PFSK-1 (cell line): ENCODE data around the gene RUNX2.

ENCODE experiments used
- FOXP2 ChIP-seq: optimal IDR thresholded peaks from 2 replicates; pipeline ENCODE3; 2011; ENCODE audit warnings: borderline replicate concordance, control low read depth, inconsistent platforms; ENCODE audit not compliant: insufficient read depth; ENCODE audit errors: extremely low read length, extremely low read depth
- POLR2AphosphoS5 ChIP-seq: IDR thresholded peaks from 2 replicates; pipeline ENCODE4 v1.6.1; 2012; ENCODE audit warnings: low read depth, mild to moderate bottlenecking, control low read depth, low read length, moderate library complexity
- TAF1 ChIP-seq: IDR thresholded peaks from 2 replicates; pipeline ENCODE4 v1.6.1; 2012; ENCODE audit warnings: low read length, control low read depth, borderline replicate concordance; ENCODE audit not compliant: insufficient read depth
- TF ChIP-seq, protein P1 (sequence below), 2 experiments: IDR thresholded peaks; 2 replicates each; pipeline versions ENCODE4 v1.6.1 to v1.8.0; 2011 to 2012; ENCODE audit warnings: low read depth in 2 of 2, low read length in 2 of 2, control low read depth in 1 of 2, inconsistent platforms in 1 of 2, mild to moderate bottlenecking in 1 of 2, moderate library complexity in 1 of 2; ENCODE audit not compliant: insufficient read depth in 1 of 2

DNA sequence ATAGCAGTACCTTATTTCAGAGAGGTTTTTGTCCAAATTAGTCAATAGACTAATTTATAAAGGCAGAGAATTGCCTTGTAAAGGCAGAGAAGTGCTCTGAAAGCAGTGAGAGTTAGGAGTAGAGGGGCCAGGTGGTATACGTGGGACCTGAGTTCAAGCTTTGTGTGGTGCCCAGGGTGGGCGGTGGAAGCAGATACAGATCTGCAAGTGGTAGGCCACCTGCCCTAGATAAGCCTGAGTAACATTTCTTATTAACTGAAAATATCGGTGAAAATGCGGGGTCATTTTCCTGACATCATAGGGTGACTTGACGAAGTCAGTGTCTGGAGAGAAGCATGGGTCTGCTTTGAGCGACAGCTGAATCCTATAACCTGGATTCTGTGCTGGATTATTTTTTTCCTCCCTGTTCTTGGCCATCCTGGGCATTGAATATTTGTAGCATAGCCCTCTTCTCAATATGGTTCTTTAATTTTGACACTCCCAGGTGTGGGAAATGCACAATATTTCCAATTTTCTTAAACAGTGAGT is 111.8 kb downstream of the RUNX2 start:
- no peak for TF ChIP-seq POLR2AphosphoS5
- TF ChIP-seq, protein P1, sequence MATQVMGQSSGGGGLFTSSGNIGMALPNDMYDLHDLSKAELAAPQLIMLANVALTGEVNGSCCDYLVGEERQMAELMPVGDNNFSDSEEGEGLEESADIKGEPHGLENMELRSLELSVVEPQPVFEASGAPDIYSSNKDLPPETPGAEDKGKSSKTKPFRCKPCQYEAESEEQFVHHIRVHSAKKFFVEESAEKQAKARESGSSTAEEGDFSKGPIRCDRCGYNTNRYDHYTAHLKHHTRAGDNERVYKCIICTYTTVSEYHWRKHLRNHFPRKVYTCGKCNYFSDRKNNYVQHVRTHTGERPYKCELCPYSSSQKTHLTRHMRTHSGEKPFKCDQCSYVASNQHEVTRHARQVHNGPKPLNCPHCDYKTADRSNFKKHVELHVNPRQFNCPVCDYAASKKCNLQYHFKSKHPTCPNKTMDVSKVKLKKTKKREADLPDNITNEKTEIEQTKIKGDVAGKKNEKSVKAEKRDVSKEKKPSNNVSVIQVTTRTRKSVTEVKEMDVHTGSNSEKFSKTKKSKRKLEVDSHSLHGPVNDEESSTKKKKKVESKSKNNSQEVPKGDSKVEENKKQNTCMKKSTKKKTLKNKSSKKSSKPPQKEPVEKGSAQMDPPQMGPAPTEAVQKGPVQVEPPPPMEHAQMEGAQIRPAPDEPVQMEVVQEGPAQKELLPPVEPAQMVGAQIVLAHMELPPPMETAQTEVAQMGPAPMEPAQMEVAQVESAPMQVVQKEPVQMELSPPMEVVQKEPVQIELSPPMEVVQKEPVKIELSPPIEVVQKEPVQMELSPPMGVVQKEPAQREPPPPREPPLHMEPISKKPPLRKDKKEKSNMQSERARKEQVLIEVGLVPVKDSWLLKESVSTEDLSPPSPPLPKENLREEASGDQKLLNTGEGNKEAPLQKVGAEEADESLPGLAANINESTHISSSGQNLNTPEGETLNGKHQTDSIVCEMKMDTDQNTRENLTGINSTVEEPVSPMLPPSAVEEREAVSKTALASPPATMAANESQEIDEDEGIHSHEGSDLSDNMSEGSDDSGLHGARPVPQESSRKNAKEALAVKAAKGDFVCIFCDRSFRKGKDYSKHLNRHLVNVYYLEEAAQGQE (IDR thresholded peaks at IDR 0.05; ENCODE audit: insufficient read depth in 1 of 2, low read depth in 2 of 2, low read length in 2 of 2), result no peak
- TF ChIP-seq TAF1, result no peak
- TF ChIP-seq FOXP2, result no peak
